WI38 (cell line): ENCODE data around the gene BAIAP2.

ENCODE experiments used
- H3K4me3 ChIP-seq: 2 replicates; pipeline ENCODE4 v1.5.1; 2011; ENCODE audit warnings: low read depth, mild to moderate bottlenecking, control low read depth, low read length
- TF ChIP-seq, protein P1 (sequence below): IDR thresholded peaks from 2 replicates; pipeline ENCODE4 v1.5.1; 2012; ENCODE audit warnings: low read depth, mild to moderate bottlenecking, control low read depth, low read length

BAIAP2 gene

DNA sequence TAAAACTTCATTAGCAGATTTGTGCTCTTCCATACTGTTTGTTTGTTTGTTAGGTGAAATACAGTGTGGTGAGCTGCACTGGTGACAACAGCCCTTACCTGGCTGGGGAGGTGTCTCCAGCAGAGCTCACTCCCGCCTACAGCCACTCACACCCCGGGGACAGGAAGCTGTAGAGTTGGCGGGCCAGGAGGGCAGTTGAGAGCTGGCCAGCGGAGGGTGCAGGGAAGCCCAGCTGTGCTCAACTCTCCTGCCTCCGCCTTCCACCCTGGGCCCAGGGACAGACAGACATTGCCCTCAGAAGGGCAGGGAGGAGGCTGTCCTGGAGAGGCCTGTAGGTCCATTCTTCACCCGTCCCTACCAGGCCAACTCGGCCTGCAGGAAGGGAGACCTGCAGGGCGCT is 81.8 kb downstream of the BAIAP2 start:
- H3K4me3 ChIP-seq, result no peak overlapping the region
- TF ChIP-seq, protein P1, sequence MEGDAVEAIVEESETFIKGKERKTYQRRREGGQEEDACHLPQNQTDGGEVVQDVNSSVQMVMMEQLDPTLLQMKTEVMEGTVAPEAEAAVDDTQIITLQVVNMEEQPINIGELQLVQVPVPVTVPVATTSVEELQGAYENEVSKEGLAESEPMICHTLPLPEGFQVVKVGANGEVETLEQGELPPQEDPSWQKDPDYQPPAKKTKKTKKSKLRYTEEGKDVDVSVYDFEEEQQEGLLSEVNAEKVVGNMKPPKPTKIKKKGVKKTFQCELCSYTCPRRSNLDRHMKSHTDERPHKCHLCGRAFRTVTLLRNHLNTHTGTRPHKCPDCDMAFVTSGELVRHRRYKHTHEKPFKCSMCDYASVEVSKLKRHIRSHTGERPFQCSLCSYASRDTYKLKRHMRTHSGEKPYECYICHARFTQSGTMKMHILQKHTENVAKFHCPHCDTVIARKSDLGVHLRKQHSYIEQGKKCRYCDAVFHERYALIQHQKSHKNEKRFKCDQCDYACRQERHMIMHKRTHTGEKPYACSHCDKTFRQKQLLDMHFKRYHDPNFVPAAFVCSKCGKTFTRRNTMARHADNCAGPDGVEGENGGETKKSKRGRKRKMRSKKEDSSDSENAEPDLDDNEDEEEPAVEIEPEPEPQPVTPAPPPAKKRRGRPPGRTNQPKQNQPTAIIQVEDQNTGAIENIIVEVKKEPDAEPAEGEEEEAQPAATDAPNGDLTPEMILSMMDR, result no peak

- no peak overlapping the region for H3K4me3 ChIP-seq
- TF ChIP-seq, protein P1, result no peak
Observed at GRCh38 chr17:81117672-81118198, 82.8 kb downstream of the BAIAP2 start.

DNA sequence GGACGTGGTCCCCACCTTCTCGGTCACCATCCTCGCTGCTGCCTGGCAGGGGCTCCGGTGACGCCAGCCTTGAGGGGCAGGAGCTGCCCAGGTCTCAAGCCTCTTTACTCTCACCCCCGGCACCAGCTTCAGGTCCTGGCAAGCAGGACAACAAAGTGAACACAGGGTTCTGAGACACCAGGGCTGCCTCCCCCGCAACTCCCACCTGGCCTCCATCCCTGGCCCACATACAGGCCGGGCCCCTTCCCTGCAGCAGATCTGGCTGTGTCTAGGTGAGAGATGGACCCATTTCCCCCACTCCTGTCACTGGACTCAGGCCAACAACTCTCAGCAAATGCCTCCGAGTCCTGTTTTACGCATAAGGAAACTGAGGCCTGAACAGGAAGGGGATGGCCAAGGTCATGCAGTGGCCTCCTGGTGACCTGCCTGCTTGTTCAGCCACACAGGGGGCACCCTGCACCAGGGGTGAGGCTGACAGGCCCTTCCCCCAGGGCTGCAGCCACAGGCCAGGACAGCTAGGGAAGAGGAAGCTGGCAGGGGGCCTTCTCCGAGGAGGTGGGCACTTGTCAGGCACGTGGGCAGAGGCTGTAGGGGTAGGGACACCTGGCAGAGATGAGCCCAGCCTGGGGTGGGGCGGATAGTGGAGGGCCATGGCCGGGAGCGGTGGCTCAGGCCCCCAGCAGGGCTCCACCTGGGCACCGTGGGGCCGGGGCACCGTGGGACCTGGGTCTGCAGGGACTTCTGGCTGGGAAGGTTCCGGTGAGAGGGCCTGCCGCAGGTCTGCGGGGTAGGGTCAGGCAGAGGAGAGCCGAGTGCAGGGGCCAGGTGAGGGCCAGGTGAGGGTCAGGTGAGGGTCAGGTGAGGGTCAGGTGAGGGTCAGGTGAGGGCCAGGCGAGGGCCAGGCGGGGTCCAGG is 83.6 kb downstream of the BAIAP2 start:
- TF ChIP-seq, protein P1, result no peak
- peak overlapping the region; percentile 46 for H3K4me3 ChIP-seq

- TF ChIP-seq, protein P1, result no peak
- peak overlapping the region; percentile 46 for H3K4me3 ChIP-seq
Observed at GRCh38 chr17:81119223-81120148, 84.5 kb downstream of the BAIAP2 start.

- TF ChIP-seq, protein P1, result no peak
- H3K4me3 ChIP-seq, result no peak overlapping the region
Observed at GRCh38 chr17:81120149-81120484, 85.2 kb downstream of the BAIAP2 start.

GRCh38 chr17:81120695-81121621 is 86.0 kb downstream of the BAIAP2 start:
- TF ChIP-seq, protein P1, result no peak
- H3K4me3 ChIP-seq, result no peak overlapping the region
